OCI-LY1 (cell line): ENCODE measurements around the gene ELFN1.

Experiments used
- CTCF ChIP-seq: fragments of 200-600 bp; sonication (generic), shearing (Covaris generic); IDR thresholded peaks from 2 replicates; pipeline ENCODE4 v1.5.1; 2017; ENCODE audit warnings: mild to moderate bottlenecking, antibody characterized with exemption, low read length, moderate library complexity, mixed read lengths
- EZH2 ChIP-seq: fragments of 200-600 bp; sonication (generic), shearing (Covaris generic); IDR thresholded peaks from 2 replicates; pipeline ENCODE4 v1.8.0; 2017; ENCODE audit warnings: borderline replicate concordance, mixed run types, mild to moderate bottlenecking, antibody characterized with exemption, low read length, moderate library complexity, mixed read lengths

GRCh38 chr7:1659696-1660095, 10.4 kb upstream of the ELFN1 start:
- TF ChIP-seq CTCF = no peak
- no peak for TF ChIP-seq EZH2
